BLaER1 (cell line): ENCODE results near the gene TMEM184A.
"Not testable (repeated sequence)": the region's sequence is repeated elsewhere in the genome, so short reads cannot be mapped to it uniquely, and the experiment has no call there.

ENCODE experiments used
- H3K27ac ChIP-seq: shearing (Covaris generic); formaldehyde crosslinking; 2 replicates; pipeline ENCODE4 v1.8.1; 2022
- H3K27me3 ChIP-seq: shearing (Covaris generic); formaldehyde crosslinking; 2 replicates; pipeline ENCODE4 v1.8.1; 2022
- H3K36me3 ChIP-seq: shearing (Covaris generic); formaldehyde crosslinking; 2 replicates; pipeline ENCODE4 v1.8.1; 2022
- H3K4me1 ChIP-seq: shearing (Covaris generic); formaldehyde crosslinking; 2 replicates; pipeline ENCODE4 v1.8.1; 2022
- H3K4me2 ChIP-seq: shearing (Covaris generic); formaldehyde crosslinking; 2 replicates; pipeline ENCODE4 v1.8.1; 2022
- H3K4me3 ChIP-seq: shearing (Covaris generic); formaldehyde crosslinking; 2 replicates; pipeline ENCODE4 v1.8.1; 2022
- H3K9ac ChIP-seq: shearing (Covaris generic); formaldehyde crosslinking; 2 replicates; pipeline ENCODE4 v1.8.1; 2022
- H3K9me3 ChIP-seq: shearing (Covaris generic); formaldehyde crosslinking; 2 replicates; pipeline ENCODE4 v1.8.1; 2022
- H4K20me1 ChIP-seq: shearing (Covaris generic); formaldehyde crosslinking; 2 replicates; pipeline ENCODE4 v1.8.1; 2022
- Cebpa-rat ChIP-seq: shearing (Covaris generic); IDR thresholded peaks from 2 replicates; pipeline ENCODE4 v1.8.1; 2022

The TMEM184A gene

DNA sequence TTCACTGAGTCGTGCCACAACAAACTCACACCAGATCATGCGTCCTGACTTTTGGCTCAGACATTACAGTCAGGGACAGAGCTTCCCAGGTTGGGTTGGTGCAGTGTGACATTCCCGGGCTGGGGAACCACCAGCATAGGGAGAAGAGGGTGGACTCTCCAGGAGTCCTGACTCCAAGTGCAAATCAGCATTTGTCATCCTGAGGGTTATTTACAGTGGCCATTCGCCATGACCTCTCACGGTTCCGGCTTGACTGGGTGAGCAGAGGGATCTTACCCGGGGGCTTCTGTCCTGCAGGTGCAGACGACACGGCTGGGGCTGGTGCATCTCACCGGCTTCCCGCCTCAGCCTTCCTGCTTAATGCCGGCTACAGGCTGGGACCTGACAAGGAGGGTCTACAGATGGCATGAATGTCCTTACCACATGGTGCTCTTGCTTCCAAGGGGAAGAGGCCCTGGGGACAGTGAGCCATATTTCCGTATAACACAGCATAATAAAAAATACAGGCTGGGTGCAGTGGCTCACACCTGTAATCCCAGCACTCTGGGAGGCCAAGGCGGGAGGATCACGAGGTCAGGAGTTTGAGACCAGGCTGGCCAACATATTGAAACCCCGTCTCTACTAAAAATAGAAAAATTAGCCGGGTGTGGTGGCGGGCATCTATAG lies 39.3 kb downstream of the TMEM184A start:
- H3K27me3 ChIP-seq: no peaks in the 10 kb centered on the region
- no peak for TF ChIP-seq Cebpa-rat
- peaks cover 54% of the 10 kb centered on the region for H3K4me1 ChIP-seq
- H3K36me3 ChIP-seq: peaks cover 22% of the 10 kb centered on the region; the same call in 1 of the 2 replicates
- H4K20me1 ChIP-seq: no peaks in the 10 kb centered on the region
- peak overlapping the region; percentile 98 for H3K4me2 ChIP-seq
- H3K4me3 ChIP-seq: no peak overlapping the region
- peaks cover 29% of the 10 kb centered on the region for H3K9me3 ChIP-seq
- H3K27ac ChIP-seq: no peak overlapping the region
- no peak overlapping the region for H3K9ac ChIP-seq

DNA sequence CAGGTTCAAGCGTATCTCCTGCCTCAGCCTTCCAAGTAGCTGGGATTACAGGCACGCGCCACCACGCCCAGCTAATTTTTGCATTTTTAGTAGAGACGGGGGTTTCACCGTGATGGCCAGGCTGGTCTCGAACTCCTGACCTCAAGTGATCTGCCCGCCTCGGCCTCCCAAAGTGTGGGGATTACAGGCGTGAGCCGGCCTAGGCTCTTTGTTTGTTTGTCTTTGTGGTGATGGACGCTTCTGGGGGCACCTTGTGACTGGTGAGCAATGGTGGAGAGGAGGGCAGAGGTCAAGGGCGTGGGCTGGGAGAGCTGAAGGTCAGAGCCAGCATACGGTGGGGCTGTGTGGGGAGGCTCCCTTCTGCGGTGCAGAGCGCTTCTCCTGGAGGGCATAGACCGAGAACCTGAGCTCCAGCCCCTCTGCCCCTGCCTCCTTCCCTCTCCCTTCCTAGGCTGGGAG lies 40.5 kb downstream of the TMEM184A start:
- H3K27ac ChIP-seq: peak overlapping the region; percentile 100
- peak overlapping the region; percentile 38; the same call in 1 of the 2 replicates for H3K9ac ChIP-seq
- peaks cover 18% of the 10 kb centered on the region; the same call in 1 of the 2 replicates for H3K36me3 ChIP-seq
- not testable (repeated sequence) for H4K20me1 ChIP-seq, H3K4me3 ChIP-seq, H3K27me3 ChIP-seq
- peak overlapping the region; percentile 98 for H3K4me2 ChIP-seq
- peaks cover 64% of the 10 kb centered on the region for H3K4me1 ChIP-seq
- peaks cover 25% of the 10 kb centered on the region for H3K9me3 ChIP-seq

DNA sequence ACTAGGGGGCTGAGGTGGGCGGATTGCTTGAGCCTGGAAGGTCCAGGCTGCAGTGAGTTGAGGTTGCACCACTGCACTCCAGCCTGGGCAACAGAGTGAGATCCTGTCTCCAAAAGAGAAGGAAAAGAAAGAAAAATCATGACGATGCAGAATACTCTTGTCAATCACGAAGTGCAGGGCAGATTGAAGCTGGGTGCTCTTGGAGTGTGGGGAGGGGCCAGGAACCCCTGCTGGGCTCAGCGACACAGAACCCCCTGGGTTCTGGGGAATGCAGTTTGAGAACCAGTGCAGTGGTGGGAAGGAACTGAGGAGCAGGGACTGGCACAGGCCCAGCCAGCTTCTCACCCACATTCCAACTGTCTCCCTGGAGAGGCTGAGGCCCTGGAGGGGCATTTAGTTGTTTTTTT lies 41.0 kb downstream of the TMEM184A start:
- H3K4me2 ChIP-seq: peak overlapping the region; percentile 98
- peaks cover 14% of the 10 kb centered on the region; the same call in 1 of the 2 replicates for H3K36me3 ChIP-seq
- peaks cover 69% of the 10 kb centered on the region for H3K4me1 ChIP-seq
- peak overlapping the region; percentile 100 for H3K27ac ChIP-seq
- no peak overlapping the region for H3K9ac ChIP-seq
- H3K27me3 ChIP-seq: no peaks in the 10 kb centered on the region
- no peaks in the 10 kb centered on the region for H4K20me1 ChIP-seq
- H3K4me3 ChIP-seq: no peak overlapping the region
- H3K9me3 ChIP-seq: peaks cover 21% of the 10 kb centered on the region
- TF ChIP-seq Cebpa-rat: no peak

GRCh38 chr7:1514407-1514806 lies 41.6 kb downstream of the TMEM184A start:
- Histone ChIP-seq H3K27ac (peak overlapping the region; percentile 100), H3K9ac (peak overlapping the region; percentile 100; the same call in 1 of the 2 replicates), H3K4me2 (peak overlapping the region; percentile 98), H3K36me3 (peaks cover 8% of the 10 kb centered on the region; the same call in 1 of the 2 replicates), H3K4me3 (no peak overlapping the region), H3K27me3 (no peaks in the 10 kb centered on the region), H3K9me3 (peaks cover 15% of the 10 kb centered on the region), H3K4me1 (peaks cover 75% of the 10 kb centered on the region), H4K20me1 (no peaks in the 10 kb centered on the region)
- TF ChIP-seq Cebpa-rat: no peak

DNA sequence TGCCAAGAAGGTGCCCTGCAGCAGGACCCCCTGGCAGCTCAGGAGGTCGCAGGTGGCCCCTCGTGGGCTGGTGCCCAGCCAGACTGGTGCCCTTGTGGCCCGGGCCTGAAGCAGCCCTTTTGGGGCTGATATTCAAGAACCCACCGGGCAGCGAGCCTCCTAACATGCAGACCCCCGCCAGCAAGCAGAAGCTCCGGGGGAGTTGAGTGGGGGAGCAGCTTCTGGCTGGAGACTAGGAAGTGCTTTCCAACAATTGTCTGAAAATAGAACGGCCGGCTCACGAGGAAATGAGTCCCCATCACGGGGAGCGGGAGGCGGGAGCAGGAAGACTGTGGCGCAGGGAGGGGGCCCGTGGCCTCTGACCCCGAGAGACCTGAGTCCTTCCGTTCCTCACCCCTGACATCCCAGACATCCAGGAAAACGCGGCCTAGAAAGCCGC lies 42.3 kb downstream of the TMEM184A start:
- no peaks in the 10 kb centered on the region for H3K27me3 ChIP-seq
- H4K20me1 ChIP-seq: no peaks in the 10 kb centered on the region
- H3K4me3 ChIP-seq: peak overlapping the region; percentile 54
- H3K36me3 ChIP-seq: peaks cover 1% of the 10 kb centered on the region; the same call in 1 of the 2 replicates
- peak overlapping the region; percentile 98 for H3K4me2 ChIP-seq
- peaks cover 82% of the 10 kb centered on the region for H3K4me1 ChIP-seq
- TF ChIP-seq Cebpa-rat: no peak
- H3K9me3 ChIP-seq: peaks cover 8% of the 10 kb centered on the region
- H3K9ac ChIP-seq: peak overlapping the region; percentile 100
- H3K27ac ChIP-seq: peak overlapping the region; percentile 100

GRCh38 chr7:1512781-1513656 lies 43.0 kb downstream of the TMEM184A start:
- Histone ChIP-seq H3K9ac (peak overlapping the region; percentile 100), H3K4me1 (peaks cover 89% of the 10 kb centered on the region), H3K9me3 (peaks cover 2% of the 10 kb centered on the region), H3K4me2 (peak overlapping the region; percentile 98), H4K20me1 (no peaks in the 10 kb centered on the region), H3K27ac (peak overlapping the region; percentile 100), H3K36me3 (no peaks in the 10 kb centered on the region), H3K4me3 (peak overlapping the region; percentile 64), H3K27me3 (no peaks in the 10 kb centered on the region)
- no peak; the same call in 1 of the 2 replicates for TF ChIP-seq Cebpa-rat

GRCh38 chr7:1511444-1512422 lies 44.3 kb downstream of the TMEM184A start:
- no peaks in the 10 kb centered on the region for H3K9me3 ChIP-seq
- H3K9ac ChIP-seq: peak overlapping the region; percentile 100
- no peaks in the 10 kb centered on the region for H3K27me3 ChIP-seq
- H3K4me2 ChIP-seq: peak overlapping the region; percentile 98
- H3K27ac ChIP-seq: peak overlapping the region; percentile 100
- H3K4me3 ChIP-seq: peak overlapping the region; percentile 64
- no peaks in the 10 kb centered on the region for H3K36me3 ChIP-seq
- H3K4me1 ChIP-seq: peaks cover 92% of the 10 kb centered on the region
- no peak for TF ChIP-seq Cebpa-rat
- H4K20me1 ChIP-seq: no peaks in the 10 kb centered on the region

- Histone ChIP-seq H3K9ac (peak overlapping the region; percentile 100), H3K4me3 (peak overlapping the region; percentile 64), H3K27ac (peak overlapping the region; percentile 100), H3K9me3 (no peaks in the 10 kb centered on the region), H3K36me3 (no peaks in the 10 kb centered on the region), H3K27me3 (no peaks in the 10 kb centered on the region), H3K4me1 (peaks cover 87% of the 10 kb centered on the region), H3K4me2 (peak overlapping the region; percentile 98), H4K20me1 (no peaks in the 10 kb centered on the region)
- TF ChIP-seq Cebpa-rat: no peak
These were observed 45.2 kb downstream of the TMEM184A start for GRCh38 chr7:1510780-1511154.

DNA sequence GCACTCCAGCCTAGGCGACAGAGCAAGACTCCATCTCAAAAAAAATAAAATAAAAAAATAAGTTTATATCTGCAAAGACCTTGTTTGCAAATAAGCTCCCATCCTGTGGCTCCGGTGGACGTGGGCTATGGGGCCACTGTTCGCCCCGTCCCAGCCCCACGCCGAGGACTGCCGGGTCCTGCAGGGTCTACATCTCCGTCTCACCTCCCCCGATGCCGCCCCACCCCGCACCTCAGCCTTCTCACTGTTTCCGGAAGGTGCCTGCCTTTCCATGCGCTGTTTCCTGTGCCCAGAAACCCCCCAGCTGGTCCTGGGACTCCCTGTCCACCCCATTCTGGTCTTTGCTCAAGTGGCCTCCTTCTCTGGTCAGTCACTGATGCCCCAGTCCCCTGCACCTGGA lies 46.8 kb downstream of the TMEM184A start:
- no peaks in the 10 kb centered on the region for H3K36me3 ChIP-seq
- peaks cover 86% of the 10 kb centered on the region for H3K4me1 ChIP-seq
- no peak overlapping the region for H3K4me3 ChIP-seq
- peak overlapping the region; percentile 100; the same call in 1 of the 2 replicates for H3K9ac ChIP-seq
- H3K9me3 ChIP-seq: no peaks in the 10 kb centered on the region
- H4K20me1 ChIP-seq: no peaks in the 10 kb centered on the region
- no peaks in the 10 kb centered on the region for H3K27me3 ChIP-seq
- H3K4me2 ChIP-seq: peak overlapping the region; percentile 98
- TF ChIP-seq Cebpa-rat: no peak
- peak overlapping the region; percentile 100 for H3K27ac ChIP-seq
